KBM-7 (cell line): ENCODE data around the gene MBTPS1.

Experiments used
- DNase-seq: peaks from one replicate; pipeline ENCODE4 v3.0.0-alpha.2; 2015
- in situ Hi-C: fragments of 300-500 bp; cut with MboI; formaldehyde crosslinking; loops from 2 replicates; pipeline ENCODE4 v1.14.3; 2020; ENCODE audit warnings: low sequenced_read_pairs, low pct_unique_long_range_greater_than_20kb, mixed read lengths

The MBTPS1 gene

DNA sequence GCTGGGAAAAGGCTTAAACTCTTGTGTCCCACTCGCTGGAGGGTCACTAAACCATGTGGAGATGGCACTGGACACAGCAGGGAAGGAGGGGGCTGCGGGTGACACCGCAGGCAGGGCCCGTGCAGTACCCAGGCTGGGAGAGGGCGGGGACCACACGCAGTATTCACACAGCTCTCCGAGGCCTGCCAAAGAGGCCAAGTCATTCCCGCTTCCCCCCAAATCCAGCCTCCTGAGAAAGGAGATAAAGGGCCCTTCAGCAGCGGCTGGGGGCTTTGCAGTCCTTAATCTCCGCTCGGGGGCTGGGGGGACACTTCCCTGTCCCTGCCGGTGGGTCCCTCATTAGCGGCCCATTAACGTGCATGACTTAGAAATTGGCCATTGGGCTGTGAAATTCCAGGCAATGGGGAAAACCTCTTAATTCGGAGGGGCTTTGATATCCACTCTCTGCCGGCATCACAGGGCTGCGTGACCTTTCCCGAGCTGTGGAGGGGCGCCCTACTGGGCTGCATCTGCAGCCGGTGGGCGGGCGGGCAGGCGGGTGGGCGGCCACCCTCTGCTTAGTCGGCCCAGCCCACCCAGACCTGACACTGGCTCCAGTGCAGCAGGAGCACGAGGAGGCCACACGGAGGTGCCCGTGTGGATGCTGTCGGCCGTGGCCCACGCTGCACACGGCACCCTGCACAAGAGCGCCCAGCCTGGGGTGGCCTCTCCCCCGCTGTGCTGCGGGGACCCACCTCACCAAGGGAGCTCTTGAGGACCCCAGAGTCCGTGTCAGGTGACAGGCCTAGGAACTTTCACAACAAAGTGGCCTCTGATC lies 71.5 kb downstream of the MBTPS1 start:
- in situ Hi-C loops, result no loop called here
- no peak for DNase-seq

DNA sequence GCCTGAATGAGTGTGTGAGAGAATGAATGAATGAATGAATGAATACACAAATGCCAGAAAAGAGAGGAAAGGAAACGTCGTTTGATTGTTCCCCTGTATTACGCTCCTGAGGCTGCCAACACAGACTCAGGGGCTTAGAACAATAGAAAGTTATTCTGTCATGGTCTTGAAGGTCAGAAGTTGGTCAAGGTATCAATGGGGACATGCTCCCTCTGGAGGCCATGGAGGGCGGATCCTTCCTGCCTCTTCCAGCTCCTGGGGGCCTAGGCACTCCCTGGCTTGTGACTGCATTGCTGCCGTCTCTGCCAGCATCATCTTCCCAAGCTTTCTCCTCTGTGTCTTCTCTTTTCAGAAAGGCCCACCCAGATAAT lies 72.6 kb downstream of the MBTPS1 start:
- in situ Hi-C loops, result no loop called here
- peak; percentile 44 for DNase-seq

GRCh38 chr16:84043486-84044117 lies 73.1 kb downstream of the MBTPS1 start:
- in situ Hi-C loops, result no loop called here

GRCh38 chr16:84042879-84043485 lies 73.8 kb downstream of the MBTPS1 start:
- no peak for DNase-seq
- in situ Hi-C loops, result no loop called here

More at GRCh38 chr16:84043486-84044117, 73.1 kb downstream of the MBTPS1 start:
- peak; percentile 7 for DNase-seq

- in situ Hi-C loops, result no loop called here
- DNase-seq, result no peak
Measured at GRCh38 chr16:84042308-84042878, 74.3 kb downstream of the MBTPS1 start, which contains the start of gene SLC38A8. Gene SLC38A8, minus strand, starts transcription at chr16:84042795. Its CDS starts 638 bp downstream, at chr16:84042157.

GRCh38 chr16:84041881-84042280 lies 74.9 kb downstream of the MBTPS1 start:
- in situ Hi-C loops, result no loop called here
- no peak for DNase-seq

GRCh38 chr16:84040823-84041820 lies 75.6 kb downstream of the MBTPS1 start:
- no peak for DNase-seq
- in situ Hi-C loops, result no loop called here

DNA sequence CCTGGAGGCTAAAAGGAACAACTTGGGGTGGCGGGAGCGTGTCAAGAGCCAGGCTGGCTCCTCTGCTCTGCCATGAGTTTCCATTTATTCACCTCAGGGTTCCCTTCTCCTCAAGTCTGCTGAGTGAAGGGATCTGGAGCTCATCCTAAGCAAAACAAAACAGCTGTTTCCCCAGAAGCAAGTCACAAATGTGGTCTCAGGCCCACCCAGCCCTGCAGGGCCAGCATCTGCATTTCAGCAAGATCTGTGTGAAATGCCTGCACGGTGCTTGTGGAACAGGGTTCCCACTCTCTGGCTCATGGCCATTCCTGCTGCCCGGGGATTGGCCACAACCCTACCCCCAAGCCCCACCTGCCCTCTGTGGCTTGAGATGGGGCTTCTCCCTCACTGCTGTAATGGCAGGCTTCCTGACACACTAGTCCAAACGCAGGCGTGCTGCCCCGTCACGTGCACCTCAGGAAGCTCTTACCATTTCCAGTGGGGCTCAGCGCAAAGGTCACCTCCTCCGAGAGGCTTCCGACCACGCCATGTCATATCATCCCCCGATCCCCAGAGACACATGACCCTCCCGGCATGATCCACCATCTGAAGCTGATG lies 76.4 kb downstream of the MBTPS1 start:
- in situ Hi-C loops, result no loop called here
- no peak for DNase-seq

GRCh38 chr16:84039696-84040095 lies 77.0 kb downstream of the MBTPS1 start:
- no peak for DNase-seq
- in situ Hi-C loops, result no loop called here

GRCh38 chr16:84038469-84038868 lies 78.3 kb downstream of the MBTPS1 start:
- in situ Hi-C loops, result no loop called here
- no peak for DNase-seq

- in situ Hi-C loops, result no loop called here
- no peak for DNase-seq
Measured at GRCh38 chr16:84036982-84037425, 79.7 kb downstream of the MBTPS1 start.

GRCh38 chr16:84036131-84036530 lies 80.6 kb downstream of the MBTPS1 start:
- DNase-seq, result no peak
- in situ Hi-C loops, result no loop called here

DNA sequence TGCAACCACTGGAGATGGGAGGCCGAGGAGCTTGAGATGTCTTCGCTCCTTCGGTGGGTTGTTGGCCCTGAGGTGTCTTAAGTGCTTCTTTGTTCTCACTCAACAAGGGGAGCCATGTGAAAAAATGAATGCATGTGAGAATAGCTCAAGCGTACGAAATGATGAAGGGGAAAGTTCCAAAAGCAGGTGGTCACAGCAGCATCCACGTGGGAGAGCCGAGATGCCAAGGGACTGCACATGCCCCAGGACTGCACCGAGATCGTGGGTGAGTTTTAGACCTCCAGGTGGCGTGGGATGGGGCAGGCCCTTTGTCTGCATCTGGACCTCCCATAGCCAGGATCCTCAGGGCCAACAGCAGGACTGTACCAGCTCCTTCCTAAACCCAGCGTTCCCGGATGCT lies 82.2 kb downstream of the MBTPS1 start:
- DNase-seq, result no peak
- in situ Hi-C loops, result no loop called here

- in situ Hi-C loops, result no loop called here
- DNase-seq, result no peak
Measured at GRCh38 chr16:84033251-84034195, 83.2 kb downstream of the MBTPS1 start.

- in situ Hi-C loops, result no loop called here
- no peak for DNase-seq
Measured at GRCh38 chr16:84032458-84033178, 84.1 kb downstream of the MBTPS1 start.

GRCh38 chr16:84031556-84031955 lies 85.2 kb downstream of the MBTPS1 start:
- DNase-seq, result no peak
- in situ Hi-C loops, result no loop called here
